ENCODE results near the gene C18orf54. TPM values are rescaled to one million over a fixed set of nuclear protein-coding genes. Genes with fewer than 3 reads are reported as not detected.
"Not testable (repeated sequence)": the region's sequence is repeated elsewhere in the genome, so short reads cannot be mapped to it uniquely, and the experiment has no call there.

C18orf54 gene
- total RNA-seq: 1 to 10 TPM in 1 of 4 donors, under 1 TPM in 3; 0.74 to 4.6 (median 0.95) TPM

DNA sequence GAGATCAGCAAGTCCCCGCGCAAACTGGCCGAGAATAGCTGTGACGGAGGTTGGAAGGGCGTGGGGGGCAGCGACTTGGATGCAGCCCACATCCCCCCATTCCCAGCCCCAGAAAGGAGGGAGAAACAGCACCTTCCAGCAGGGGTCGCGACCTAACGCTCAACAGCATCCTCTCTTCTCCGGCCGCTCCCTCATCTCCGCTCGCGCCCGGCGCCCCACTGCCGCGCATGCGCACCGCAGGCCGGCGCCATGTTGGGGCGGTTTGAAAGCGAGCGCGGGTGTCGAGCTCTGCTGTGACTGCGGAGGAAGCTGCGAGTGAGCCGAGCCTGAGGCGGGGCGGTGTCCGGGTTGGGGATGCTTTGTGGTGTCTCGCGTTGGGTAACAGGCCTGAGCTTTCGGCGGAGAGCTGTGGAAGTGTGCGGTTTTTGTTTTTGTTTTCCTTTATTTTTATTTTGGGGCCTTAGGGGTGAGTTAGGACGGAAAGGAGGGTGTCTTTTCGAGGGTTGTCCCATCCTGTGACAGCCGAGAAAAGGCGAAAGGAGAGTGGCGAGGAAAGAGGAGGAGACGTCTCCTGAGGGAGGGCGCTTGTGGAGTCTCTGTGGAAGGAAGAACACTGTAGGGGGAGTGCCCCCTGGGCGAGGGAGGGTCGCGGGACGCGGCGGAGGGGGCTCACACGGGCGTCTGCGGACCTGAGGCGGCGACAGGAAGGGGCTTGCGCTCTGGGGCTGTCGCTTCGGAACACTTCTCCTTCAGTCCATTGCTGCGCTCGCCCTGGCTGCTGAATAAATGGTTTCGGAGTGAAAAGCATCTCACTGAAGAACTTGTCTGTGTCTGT is at the start of gene C18orf54, which contains the start of gene STARD6:
Gene C18orf54 (plus strand): TSS at position 247 of the 835 bp plus-strand sequence. CDS start 2,667 bp downstream, outside the sequence.
Gene STARD6 (minus strand): TSS at position 199 of the 835 bp plus-strand sequence. CDS start 3,285 bp downstream, outside the sequence.
- DNase-seq (ENCODE audit: low spot score) (peak; percentile 40), ATAC-seq (ENCODE audit: low FRiP score) (peak; percentile 98)
- TF ChIP-seq, protein P1, sequence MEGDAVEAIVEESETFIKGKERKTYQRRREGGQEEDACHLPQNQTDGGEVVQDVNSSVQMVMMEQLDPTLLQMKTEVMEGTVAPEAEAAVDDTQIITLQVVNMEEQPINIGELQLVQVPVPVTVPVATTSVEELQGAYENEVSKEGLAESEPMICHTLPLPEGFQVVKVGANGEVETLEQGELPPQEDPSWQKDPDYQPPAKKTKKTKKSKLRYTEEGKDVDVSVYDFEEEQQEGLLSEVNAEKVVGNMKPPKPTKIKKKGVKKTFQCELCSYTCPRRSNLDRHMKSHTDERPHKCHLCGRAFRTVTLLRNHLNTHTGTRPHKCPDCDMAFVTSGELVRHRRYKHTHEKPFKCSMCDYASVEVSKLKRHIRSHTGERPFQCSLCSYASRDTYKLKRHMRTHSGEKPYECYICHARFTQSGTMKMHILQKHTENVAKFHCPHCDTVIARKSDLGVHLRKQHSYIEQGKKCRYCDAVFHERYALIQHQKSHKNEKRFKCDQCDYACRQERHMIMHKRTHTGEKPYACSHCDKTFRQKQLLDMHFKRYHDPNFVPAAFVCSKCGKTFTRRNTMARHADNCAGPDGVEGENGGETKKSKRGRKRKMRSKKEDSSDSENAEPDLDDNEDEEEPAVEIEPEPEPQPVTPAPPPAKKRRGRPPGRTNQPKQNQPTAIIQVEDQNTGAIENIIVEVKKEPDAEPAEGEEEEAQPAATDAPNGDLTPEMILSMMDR (IDR thresholded peaks at IDR 0.05): no peak

DNA sequence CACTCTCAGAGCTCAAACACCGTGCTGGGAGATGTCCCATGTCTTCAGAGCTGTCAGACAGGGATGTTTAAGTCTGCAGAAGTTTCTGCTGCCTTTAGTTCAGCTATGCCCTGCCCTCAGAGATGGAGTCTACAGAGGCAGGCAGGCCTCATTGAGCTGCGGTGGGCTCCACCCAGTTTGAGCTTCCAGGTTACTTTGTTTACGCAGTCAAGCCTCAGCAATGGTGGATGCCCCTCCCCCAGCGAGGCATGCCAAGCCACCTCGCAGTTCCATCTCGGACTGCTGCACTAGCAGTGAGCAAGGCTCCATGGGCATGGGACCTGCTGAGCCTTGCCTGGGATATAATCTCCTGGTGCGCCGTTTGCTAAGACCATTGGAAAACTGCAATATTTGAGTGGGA is 48.1 kb upstream of the C18orf54 start:
- not testable (repeated sequence) for ATAC-seq (ENCODE audit: low FRiP score); DNase-seq (ENCODE audit: low spot score)

DNA sequence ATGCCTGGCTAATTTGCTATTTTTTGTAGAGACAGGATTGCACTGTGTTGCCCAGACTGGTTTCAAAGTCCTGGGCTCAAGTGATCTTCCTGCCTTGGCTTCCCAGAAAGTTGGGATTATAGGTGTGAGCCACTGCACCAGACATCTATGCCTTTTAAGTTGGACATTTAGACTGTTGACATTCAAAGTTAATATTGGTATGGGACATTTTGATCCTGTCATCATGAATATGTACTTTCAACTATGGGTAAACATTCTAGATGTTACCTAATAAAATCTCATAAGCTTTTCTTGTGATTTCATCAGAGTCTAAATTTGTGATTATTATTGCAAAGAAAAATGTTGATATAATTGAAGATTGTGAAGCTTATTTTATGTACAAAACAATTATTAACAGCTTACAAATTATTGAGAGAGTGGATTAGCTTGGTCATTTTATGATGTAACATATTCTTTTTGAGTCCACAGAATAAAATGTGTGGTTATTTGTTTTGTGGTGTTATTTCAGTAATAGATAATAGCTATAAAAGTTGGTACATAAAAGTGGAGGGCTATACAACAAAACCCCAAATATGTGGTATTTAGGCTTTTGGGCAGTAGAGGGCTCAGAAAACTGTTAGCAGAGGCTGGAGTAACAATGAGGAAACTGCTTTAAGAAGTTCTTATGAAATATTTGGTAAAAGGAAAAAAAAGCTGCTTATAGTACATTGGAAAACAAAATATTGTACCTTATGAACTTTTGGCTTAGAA is 41.5 kb upstream of the C18orf54 start:
- ATAC-seq (ENCODE audit: low FRiP score) (no peak), DNase-seq (ENCODE audit: low spot score) (no peak)
- TF ChIP-seq, protein P1 (IDR thresholded peaks at IDR 0.05): no peak

DNA sequence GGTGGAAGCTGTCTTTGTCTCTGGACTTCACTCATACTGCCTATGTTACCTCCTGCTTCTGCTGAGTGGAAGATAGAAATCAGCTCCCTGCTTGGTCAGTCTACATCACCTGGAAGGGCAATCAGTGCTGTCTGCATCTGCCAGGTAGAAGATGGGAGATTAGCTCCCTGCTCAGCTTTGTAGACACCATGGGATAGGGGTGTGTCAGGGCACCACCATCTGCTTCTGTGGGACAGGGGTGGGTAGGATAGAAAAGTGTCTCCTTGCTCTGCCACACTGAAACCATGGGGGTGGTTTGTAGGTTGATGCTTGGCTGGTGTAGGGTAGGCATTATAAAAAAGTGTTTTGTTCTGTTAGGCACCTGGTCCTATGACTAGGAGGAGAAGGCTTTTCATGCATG is 34.1 kb upstream of the C18orf54 start:
- no peak for ATAC-seq (ENCODE audit: low FRiP score)
- TF ChIP-seq, protein P1 (IDR thresholded peaks at IDR 0.05): no peak

DNA sequence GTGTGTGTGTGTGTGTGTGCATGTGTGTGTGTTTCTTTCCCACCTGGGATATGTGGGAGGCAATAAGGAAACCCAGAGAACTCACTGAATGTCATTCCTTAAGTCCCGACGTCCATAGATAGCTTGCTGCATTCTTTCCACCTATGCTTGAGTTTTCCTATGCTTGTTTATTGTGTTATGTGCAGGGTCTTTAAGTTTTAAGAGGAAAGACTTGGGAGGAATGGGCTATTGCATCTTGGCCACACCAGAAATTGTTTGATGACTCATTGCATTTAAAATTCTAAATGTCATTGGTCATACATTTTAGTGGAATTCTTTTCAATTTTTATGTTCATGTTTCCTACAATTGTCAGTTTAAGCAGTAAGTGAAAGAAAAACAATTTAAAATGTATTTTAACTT is 33.7 kb upstream of the C18orf54 start:
- ATAC-seq (ENCODE audit: low FRiP score): no peak
- no peak for DNase-seq (ENCODE audit: low spot score)
- TF ChIP-seq, protein P1 (IDR thresholded peaks at IDR 0.05): no peak

More for the DNA sequence above, 34.1 kb upstream of the C18orf54 start:
- DNase-seq (ENCODE audit: low spot score): no peak

DNA sequence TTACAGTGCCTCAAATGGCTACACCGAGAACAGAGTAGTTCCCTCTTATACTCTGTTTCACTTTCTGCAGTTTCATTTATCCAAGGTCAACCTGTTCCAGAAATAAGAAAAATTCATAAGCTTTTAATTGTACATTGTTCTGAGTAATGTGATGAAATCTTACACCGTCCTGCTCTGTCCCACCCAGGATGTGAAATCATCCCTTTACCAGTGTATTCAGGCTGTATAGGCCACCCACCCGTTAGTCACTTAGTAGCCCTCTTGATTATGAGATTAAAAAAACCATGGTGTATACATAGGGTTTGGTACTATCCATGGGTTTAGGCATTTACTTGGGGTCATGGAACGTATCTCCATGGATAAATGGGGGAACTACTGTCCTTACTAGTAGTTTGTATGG is 29.9 kb upstream of the C18orf54 start:
- TF ChIP-seq, protein P1 (IDR thresholded peaks at IDR 0.05): no peak
- DNase-seq (ENCODE audit: low spot score) (no peak), ATAC-seq (ENCODE audit: low FRiP score) (no peak)

DNA sequence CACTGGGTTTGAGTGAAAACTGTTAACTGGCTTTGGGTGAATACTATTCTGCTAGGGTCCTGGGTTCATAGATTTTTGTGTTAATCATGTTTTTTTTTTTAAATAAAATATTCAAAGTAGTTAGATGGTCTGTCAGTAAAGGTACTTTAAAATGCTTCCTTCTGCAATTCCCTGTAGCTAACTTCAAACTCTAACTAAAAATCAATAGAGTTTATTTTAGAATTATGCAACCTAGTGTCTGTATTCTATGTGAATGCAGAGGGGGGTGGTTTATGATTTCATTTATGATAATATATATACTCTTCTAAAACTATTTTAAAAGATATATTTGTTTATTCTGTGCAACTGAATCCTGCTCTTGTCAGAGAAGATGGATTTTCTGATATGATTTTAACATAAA is 27.9 kb upstream of the C18orf54 start:
- no peak for ATAC-seq (ENCODE audit: low FRiP score)
- no peak for DNase-seq (ENCODE audit: low spot score)

More for the DNA sequence above, 27.9 kb upstream of the C18orf54 start:
- TF ChIP-seq, protein P1 (IDR thresholded peaks at IDR 0.05): no peak
